AG04449 (cell line): Measurements from ENCODE around the gene BAG3.
"Not testable (repeated sequence)": the region's sequence is repeated elsewhere in the genome, so short reads cannot be mapped to it uniquely, and the experiment has no call there.

Experiments
- CTCF ChIA-PET: fragments of 350-600 bp; formaldehyde crosslinking; extraction: SDS; loops from one replicate; lab custom pipeline; 2021; ENCODE audit warnings: antibody characterized with exemption; lab: Yijun Ruan, JAX
- POLR2A ChIA-PET: fragments of 400-600, 350-600 bp; formaldehyde crosslinking; extraction: SDS; loops from one replicate; lab custom pipeline; 2020; ENCODE audit warnings: antibody characterized with exemption, inconsistent platforms; lab: Yijun Ruan, JAX
- DNase-seq: peaks from one replicate; pipeline ENCODE4 v3.0.0-alpha.2; 2010; ENCODE audit warnings: low read depth, low spot score
- H3K4me3 ChIP-seq: 2 replicates; pipeline ENCODE4 v1.5.1; 2011; ENCODE audit warnings: low read depth, mild to moderate bottlenecking, control low read depth, low read length
- TF ChIP-seq, protein P1 (sequence below): IDR thresholded peaks from one replicate; pipeline ENCODE4 v1.5.1; 2011; ENCODE audit warnings: mild to moderate bottlenecking, moderate library complexity, low read length, control low read depth, inconsistent platforms; ENCODE audit not compliant: insufficient read depth; ENCODE audit errors: missing control alignments

BAG3 gene

DNA sequence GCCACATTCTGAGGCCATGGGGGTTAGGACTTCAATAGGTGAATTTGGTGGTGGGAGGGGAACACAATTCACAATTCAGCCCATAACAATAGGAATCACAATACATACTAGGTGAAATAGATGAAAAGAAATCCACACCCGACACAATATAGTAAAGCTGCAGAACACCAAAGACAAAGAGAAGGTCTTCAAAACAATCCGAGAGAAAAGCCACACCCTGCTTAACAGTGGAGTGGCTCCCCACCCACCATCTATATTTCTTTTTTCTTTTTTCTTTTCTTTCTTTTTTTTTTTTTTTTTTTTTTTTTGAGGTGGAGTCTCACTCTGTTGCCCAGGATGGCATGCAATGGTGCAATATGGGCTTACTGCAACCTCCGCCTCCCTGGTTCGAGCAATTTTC is 39.7 kb upstream of the BAG3 start:
- no peak overlapping the region for H3K4me3 ChIP-seq
- ChIA-PET POLR2A (interaction anchor here (0.7 kb wide), 1 partner anchor 492 kb away, joined by 5 read pairs; no protein-coding TSS in a partner anchor), CTCF (interaction anchor here (1.0 to 2.1 kb wide), 3 partner anchors 32 to 251 kb away, joined by 3 to 8 read pairs (median 6); no protein-coding TSS in a partner anchor)
- DNase-seq, result no peak
- TF ChIP-seq, protein P1, sequence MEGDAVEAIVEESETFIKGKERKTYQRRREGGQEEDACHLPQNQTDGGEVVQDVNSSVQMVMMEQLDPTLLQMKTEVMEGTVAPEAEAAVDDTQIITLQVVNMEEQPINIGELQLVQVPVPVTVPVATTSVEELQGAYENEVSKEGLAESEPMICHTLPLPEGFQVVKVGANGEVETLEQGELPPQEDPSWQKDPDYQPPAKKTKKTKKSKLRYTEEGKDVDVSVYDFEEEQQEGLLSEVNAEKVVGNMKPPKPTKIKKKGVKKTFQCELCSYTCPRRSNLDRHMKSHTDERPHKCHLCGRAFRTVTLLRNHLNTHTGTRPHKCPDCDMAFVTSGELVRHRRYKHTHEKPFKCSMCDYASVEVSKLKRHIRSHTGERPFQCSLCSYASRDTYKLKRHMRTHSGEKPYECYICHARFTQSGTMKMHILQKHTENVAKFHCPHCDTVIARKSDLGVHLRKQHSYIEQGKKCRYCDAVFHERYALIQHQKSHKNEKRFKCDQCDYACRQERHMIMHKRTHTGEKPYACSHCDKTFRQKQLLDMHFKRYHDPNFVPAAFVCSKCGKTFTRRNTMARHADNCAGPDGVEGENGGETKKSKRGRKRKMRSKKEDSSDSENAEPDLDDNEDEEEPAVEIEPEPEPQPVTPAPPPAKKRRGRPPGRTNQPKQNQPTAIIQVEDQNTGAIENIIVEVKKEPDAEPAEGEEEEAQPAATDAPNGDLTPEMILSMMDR, result no peak

DNA sequence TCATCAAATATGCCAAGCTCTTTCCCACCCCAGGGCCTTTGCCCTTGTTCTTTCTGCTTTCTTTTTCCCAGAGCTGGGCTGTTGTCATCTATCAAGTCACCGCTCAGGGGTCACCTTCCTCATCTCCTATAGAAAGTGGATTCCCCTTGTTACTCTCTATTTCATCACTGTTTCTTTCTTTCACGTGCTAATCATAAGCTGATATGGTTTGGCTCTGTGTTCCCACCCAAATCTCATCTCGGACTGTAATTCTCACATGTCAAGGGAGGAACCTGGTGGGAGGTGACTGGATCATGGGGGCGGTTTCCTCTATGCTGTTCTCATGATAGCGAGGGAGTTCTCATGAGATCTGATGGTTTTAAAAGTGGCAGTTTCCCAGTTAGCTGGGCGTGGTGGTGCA is 37.4 kb upstream of the BAG3 start:
- CTCF ChIA-PET, result interaction anchor here (1.3 to 1.5 kb wide), 2 partner anchors 13 to 15 kb away, joined by 3 to 5 read pairs; no protein-coding TSS in a partner anchor
- POLR2A ChIA-PET, result no interaction called here
- DNase-seq, result no peak

DNA sequence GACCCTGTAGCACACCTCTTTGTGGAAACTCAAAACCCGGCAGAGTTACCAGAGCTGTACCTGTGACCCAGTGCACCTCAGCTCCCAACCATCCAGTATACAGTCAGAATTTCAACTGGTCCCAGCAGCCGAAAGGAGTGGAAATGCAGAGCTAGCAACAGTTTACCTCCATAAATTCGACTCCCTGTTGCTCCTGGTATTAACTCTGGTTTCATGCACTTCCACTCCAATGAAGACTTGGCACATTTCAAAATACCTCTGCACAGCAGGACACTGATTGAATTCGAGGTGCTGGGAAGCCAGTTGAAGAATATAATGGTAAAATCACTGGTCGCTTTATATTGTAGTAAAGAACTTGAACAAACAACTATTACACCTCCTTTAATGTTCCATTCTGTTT is 36.5 kb upstream of the BAG3 start:
- CTCF ChIA-PET, result interaction anchor here (0.5 to 1.5 kb wide), 4 partner anchors 14 to 188 kb away, joined by 3 to 5 read pairs (median 3); no protein-coding TSS in a partner anchor
- no peak for DNase-seq
- POLR2A ChIA-PET, result no interaction called here
- no peak overlapping the region for H3K4me3 ChIP-seq
- TF ChIP-seq, protein P1, result no peak

More for the DNA sequence above, 37.4 kb upstream of the BAG3 start:
- TF ChIP-seq, protein P1, result no peak
- no peak overlapping the region for H3K4me3 ChIP-seq

DNA sequence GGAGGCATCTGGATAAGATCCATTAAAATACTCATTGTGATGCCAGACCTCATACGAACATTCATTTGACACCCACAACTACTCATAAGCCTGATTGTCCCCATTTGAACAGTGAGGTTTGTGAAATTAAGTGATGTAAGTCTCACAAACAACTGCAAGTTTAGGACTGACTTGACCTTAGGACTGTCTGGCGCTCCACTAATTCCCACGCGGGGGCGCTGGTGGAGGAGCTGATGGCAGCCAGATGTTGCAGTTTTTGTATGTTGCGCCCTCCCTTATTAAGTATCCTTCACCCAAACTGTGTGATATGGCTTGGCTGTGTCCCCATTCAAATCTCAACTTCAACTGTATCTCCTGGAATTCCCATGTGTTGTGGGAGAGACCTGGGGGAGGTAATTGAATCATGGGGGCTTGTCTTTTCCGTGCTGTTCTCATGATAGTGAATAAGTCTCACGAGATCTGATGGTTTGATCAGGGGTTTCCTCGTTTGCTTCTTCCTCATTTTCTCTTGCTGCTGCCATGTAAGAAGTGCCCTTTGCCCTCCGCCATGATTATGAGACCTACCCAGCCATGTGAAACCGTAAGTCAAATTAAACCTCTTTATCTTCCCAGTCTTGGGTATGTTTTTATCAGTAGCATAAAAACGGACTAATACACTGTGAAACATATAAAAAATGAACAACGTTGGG is 34.2 kb upstream of the BAG3 start:
- ChIA-PET CTCF (interaction anchor here (0.6 to 3.6 kb wide), 14 partner anchors 9 to 243 kb away, joined by 3 to 16 read pairs (median 4); no protein-coding TSS in a partner anchor), POLR2A (interaction anchor here (1.1 kb wide), 1 partner anchor 34 kb away, joined by 3 read pairs; the partner anchor contains the start of gene BAG3)
- TF ChIP-seq, protein P1, result peak; percentile 54
- H3K4me3 ChIP-seq, result no peak overlapping the region
- no peak for DNase-seq

DNA sequence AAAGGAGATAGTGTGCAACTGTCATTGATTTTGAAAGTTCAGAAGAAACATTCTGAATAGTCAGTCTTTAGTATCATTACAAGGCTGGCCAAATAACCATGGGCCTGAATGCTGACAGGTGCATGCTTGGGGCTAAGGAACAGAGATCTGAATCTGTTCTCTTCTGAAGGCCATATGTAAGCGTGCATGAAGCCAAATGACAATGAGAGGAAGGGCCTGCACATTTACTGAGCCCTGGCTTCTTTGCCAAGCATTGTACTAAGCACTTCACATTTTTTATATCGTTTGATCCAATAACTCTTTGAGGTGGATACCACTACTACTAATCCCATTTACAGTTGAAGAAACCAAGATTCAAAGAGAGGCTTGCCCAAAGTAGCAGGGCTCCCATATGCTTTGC is 32.0 kb upstream of the BAG3 start:
- ChIA-PET POLR2A (no interaction called here), CTCF (interaction anchor here (1.4 to 3.6 kb wide), 4 partner anchors 10 to 68 kb away, joined by 5 to 16 read pairs (median 10); no protein-coding TSS in a partner anchor)
- TF ChIP-seq, protein P1, result no peak
- DNase-seq, result no peak
- H3K4me3 ChIP-seq, result no peak overlapping the region

DNA sequence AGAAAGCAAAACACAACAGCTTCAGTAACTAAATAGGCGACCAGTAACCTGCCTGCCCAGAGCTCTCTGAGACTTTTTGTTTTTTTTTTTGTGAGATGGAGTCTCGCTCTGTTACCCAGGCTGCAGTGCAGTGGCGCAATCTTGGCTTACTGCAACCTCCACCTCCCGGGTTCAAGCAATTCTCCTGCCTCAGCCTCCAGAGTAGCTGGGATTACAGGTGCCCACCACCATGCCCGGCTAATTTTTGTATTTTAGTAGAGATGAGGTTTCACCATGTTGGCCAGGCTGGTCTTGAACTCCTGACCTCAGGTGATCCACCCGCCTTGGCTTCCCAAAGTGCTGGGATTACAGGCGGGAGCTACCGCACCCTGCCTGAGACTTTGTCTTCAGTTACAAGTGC is 31.4 kb upstream of the BAG3 start:
- DNase-seq, H3K4me3 ChIP-seq, POLR2A ChIA-PET: not testable (repeated sequence)
- CTCF ChIA-PET, result interaction anchor here (1.4 to 2.0 kb wide), 3 partner anchors 11 to 240 kb away, joined by 5 to 6 read pairs (median 5); no protein-coding TSS in a partner anchor
